Fibroblast of skin of right quadriceps (primary cell): ENCODE results near the gene NTF4.

Experiments
- DNase-seq: peaks from one replicate; pipeline ENCODE4 v3.0.0-alpha.2; 2013

NTF4 gene

DNA sequence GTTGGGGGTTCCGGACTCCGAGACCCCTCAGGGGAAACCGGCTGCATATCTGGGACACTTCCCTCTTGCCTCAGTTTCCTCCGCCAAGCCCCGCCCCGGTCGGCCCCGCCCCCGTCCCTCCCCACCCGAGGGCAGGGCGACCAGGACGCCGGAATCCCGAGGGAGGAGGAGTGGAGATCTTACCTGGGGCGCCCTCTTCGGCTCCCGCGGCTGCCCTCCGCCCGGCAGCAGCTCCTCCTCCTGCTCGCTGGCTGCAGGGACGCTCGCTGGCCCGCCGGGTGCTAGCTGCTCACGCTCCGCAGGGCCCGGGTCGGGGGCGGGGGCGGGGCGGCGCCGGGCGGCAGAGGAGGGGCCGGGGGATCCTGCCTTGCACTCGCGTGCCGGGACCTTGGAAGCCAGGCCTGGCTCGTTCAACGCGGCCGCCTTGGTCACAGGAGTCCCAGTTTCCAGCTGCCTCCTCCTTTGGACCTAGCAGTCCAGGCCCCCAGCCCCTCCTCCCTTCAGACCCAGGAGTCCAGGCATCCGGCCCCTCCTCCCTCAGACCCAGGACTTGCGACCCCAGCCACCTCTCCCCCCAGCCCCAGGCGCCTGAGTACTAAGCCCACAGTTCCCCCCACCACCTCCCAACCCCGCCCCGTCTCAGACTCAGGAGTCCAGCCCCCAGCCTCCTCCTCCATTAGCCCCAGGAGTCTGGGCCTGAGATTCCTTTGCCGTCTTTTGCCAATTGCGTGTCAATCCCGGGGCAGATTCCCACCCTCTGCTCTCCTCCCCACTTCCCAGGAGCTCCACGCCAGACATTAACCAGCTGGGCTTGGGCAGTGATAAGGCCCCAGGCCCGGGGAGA lies at the start of gene NTF4:
NTF4 (minus strand) TSS at position 51 of the 844 bp plus-strand sequence. CDS start 2,821 bp downstream, outside the sequence.
- DNase-seq: no peak

DNA sequence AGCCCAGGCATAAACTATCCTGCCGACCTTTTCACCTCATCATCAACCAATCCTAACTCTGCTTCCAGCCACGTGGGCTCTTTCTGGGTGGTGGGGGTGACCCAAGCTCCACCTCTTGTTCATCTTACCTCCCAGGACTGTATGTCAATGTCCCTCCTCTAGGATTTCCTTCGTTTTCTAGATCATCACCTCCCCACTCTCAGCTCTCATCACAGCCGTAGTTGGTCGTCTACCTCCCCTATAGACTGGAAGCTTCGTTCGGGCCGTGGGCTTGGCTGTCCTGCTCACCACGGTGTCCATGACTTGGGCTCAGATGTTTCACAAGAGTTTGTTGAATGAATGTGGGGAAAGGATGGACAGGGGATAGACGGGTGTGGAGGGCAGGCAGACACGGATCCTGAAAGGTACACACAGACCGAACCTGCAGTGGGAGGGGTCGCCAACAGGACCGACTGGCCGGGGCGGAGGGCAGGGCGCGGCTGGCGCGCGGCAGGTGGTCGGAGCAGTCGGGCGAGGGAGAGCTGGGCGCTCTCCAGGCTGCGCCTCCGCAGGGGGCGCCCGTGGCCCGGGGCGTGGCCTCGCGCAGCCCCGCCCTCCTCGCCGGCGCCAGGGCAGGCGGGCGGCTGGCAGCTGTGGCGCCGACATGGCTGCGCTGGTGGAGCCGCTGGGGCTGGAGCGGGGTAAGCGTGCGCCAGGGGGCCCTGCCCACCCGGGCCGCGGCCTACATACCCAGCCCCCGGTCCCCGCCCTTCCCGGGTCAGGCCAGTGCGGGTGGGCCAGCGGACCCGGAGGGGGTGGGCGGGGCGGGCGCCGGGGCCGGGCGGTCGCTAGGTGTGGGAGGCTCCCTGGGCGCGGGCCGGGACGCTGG lies 49.4 kb upstream of the NTF4 start, which contains the start of gene LIN7B:
LIN7B (plus strand) TSS at position 609 of the 868 bp plus-strand sequence; CDS start at position 644, 35 bp downstream.
- DNase-seq: peak; percentile 68

DNA sequence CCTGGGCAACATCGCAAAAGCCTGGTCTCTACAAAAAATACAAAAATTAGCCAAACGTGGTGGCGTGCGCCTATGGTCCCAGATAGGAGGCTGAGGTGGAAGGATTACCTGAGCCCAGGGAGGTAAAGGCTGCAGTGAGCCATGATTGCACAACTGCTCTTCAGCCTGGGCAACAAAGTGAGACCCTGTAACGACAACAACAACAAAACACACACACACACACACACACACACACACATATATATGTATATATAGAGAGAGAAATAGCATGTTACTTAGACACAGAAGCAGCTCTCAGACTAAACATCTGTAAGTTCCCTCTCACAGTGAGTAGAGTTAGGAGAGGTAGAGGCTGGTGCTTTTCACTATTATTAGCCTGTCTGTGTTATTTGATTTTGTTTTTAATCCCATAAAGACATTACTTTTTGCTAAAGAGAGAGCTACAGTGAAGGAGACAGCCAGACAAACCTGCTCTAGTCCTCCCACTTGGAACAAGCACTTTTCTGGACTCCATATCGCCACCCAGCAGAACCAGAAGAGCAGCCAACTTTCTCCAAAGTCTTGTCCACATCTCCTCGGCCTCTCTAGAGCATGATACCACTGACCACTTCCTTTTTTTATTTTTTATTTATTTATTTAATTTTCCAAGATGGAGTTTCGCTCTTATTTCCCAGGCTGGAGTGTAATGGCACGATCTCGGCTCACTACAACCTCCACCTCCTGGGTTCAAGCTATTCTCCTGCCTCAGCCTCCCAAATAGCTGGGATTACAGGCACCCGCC lies 46.8 kb upstream of the NTF4 start:
- DNase-seq: no peak

DNA sequence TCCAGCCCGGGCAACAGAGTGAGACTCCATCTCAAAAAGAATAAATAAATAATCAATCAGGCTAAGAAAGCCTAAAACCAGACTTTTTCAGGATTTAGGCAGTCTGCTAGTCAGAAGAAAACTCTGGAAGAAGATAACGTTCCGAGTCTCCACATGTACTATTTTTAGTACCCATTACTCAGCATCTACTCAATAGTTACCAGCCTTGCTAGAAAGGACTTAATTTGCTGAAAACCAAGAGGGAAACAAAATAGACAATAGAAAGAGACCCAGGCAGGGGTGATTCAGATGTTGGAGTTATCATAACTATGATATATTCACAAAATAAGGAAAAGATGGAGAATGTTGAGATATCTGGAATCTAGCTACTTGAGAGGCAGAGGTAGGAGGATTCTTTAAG lies 45.9 kb upstream of the NTF4 start:
- DNase-seq: peak; percentile 40

DNA sequence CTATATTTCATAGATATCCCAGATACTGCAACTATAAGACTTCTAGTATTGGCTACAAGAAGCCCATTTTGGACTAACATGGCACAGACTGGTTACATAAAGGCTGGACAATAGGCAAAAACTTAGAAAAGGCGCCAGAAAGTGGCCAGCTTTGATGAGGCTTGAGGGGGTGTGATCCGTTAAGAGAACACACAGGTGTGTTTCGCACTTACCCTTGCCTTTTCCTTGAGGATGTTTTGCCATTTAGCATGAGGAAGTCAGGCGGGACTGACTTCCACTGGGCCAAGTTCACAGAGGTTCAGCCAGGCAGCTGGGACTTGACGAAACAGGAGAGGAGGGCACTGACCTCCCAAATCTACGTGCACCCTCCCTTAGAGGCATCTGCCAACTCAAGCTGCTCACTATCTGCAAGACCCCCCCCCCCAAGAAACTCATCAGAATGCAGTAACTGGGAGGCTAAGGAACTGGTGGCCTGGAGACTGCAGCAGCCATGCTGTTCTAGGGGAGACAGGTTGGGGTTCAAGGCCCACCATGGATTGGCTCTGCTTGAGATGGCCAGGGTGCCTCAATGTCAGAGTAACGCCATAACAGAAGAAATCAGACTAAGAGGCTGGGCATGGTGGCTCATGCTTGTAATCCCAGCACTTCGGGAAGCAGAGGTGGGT lies 45.1 kb upstream of the NTF4 start:
- DNase-seq: no peak

- DNase-seq: no peak
Measured at GRCh38 chr19:49109051-49109450, 44.4 kb upstream of the NTF4 start.

- no peak for DNase-seq
Measured at GRCh38 chr19:49107625-49108459, 43.2 kb upstream of the NTF4 start.

- DNase-seq: peak; percentile 37
Measured at GRCh38 chr19:49106648-49107135, 42.1 kb upstream of the NTF4 start.

- DNase-seq: no peak
Measured at GRCh38 chr19:49104229-49104864, 39.7 kb upstream of the NTF4 start.

- no peak for DNase-seq
Measured at GRCh38 chr19:49103331-49104085, 38.9 kb upstream of the NTF4 start.

GRCh38 chr19:49102303-49102702 lies 37.7 kb upstream of the NTF4 start:
- DNase-seq: no peak

DNA sequence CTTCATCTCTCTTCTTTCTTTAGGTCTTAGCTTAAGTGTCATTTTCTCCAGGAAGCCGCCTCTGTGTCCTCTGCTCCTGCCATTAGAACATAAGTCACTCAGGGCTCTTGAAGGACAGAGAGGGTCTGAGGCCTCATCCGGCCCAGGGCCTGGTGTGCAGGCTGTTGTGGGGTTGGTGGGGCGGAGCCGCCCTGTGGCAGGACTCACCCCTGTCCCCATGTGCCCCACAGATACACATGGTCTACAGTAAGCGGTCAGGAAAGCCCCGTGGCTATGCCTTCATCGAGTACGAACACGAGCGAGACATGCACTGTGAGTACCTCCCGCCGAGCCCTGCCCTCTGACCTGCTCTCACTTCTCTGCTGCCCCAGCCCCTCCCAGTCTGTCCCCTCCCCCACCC lies 36.5 kb upstream of the NTF4 start:
- no peak for DNase-seq

GRCh38 chr19:49098795-49099194 lies 34.2 kb upstream of the NTF4 start:
- no peak for DNase-seq

DNA sequence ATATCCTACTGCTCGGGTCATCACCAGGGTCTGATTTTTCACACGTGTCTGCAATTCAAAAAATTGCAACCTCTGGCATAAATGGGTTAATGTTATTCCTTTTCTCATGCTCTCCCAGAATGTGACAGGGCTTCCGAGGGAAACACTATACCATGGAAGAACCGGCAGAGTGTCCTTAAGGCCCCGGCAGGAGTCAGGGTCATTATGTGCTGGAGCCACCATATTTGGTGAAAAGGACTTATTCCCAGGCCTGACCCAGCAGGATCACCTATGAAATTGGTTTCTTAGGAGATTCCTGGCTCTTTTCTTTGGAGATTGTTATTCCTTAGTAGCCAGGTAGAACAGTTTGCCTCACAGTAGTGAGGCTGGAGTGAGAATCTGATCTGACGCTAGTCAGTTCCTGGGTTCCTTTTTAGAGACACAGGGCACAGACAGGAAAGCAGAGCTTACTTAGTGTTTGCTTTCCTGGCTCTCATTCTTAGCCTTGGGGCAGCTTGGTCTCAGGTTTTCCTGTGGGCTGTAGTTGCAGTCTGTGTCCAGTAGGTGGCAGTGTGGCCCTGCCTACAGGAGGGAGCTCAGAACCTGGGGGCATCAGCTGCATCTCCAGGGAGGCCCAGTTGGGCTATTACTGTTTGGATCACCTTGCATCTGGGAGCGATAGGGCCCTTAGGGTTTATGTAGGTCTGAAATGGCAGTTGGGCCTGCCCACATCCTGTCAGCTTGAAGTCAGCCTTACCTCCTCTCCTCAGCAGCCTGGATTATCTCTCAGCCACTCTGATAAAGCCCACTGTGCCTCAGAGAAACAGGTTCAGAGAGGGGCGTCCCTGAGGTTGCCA lies 33.1 kb upstream of the NTF4 start:
- peak; percentile 60 for DNase-seq

- DNase-seq: no peak
Measured at GRCh38 chr19:49094505-49095482, 30.2 kb upstream of the NTF4 start.

DNA sequence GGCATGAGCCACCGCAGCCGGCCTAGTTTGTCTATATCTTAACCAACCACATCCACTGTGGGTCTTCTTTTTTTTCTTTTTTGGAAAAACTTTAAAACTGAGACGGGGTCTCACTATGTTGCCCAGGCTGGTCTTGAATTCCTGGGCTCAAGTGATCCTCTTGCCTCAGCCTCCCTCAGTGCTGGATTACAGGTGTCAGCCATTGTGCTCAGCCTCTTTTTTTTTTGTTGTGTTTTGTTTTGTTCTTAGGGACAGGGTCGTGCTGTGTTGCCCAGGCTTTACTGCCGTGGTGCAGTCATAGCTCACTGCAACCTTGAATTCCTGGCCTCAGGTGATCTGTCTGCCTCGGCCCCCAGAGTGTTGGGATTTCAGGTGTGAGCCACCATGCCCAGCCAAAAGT lies 28.1 kb upstream of the NTF4 start:
- DNase-seq: no peak

DNA sequence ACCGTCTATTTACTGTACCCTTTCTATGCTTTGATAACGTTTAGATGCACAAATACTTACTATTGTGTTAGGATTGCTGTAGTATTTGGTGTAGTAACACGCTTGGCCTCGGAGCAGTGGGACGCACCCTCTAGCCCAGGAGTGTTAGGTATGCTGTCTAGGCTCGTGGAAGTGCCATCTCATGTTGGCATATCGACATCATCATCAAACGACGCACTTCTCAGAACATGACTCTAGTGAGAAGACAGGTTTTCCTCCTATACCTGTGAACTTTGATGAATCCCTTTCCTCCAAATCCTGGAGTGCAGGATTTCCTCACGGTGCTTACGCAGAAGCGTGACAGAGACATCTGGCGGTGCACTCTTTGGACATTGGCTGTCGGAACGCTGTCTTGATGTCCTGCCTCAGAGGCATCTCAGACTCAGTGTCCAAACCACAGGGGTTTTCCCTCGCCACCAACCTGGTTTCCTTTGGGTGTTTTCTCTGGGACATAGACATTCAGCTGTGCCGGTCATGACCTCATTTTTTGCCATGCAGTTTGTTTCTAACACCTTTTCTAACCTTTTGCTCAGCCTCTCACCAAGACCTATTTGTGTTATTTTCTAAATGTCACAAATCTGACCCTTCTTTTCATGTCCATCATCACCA lies 26.9 kb upstream of the NTF4 start:
- no peak for DNase-seq
